Skin epidermis (tissue), 12 donors: ENCODE results near the gene RNU1-2.
"Not testable (repeated sequence)": the region's sequence is repeated elsewhere in the genome, so short reads cannot be mapped to it uniquely, and the experiment has no call there.

ENCODE experiments used
- H3K27ac ChIP-seq, 21 experiments: fragments of 200-600 bp; sonication (generic) in 11 of 21; one replicate each; pipeline ENCODE4 v1.5.0; 2020; ENCODE audit warnings: mild to moderate bottlenecking in 3 of 21, inconsistent platforms in 2 of 21, moderate library complexity in 2 of 21
- H3K4me3 ChIP-seq, 7 experiments: fragments of 200-600 bp; sonication (generic) in 2 of 7; one replicate each; pipeline ENCODE4 v1.5.0; 2020; ENCODE audit warnings: inconsistent platforms in 2 of 7, mild to moderate bottlenecking in 2 of 7, moderate library complexity in 1 of 7

RNU1-2 gene

GRCh38 chr1:16922885-16923431, 27.2 kb downstream of the RNU1-2 start:
- H3K4me3 ChIP-seq, result no peak overlapping the region
- no peak overlapping the region for H3K27ac ChIP-seq

GRCh38 chr1:16924216-16924918, 28.6 kb downstream of the RNU1-2 start:
- no peak overlapping the region for H3K27ac ChIP-seq

GRCh38 chr1:16924919-16925477, 29.2 kb downstream of the RNU1-2 start:
- Histone ChIP-seq H3K4me3 (no peak overlapping the region), H3K27ac (peak overlapping the region in 4 of 21 experiments; percentile 30 to 54 (median 42))

More at GRCh38 chr1:16924216-16924918, 28.6 kb downstream of the RNU1-2 start:
- H3K4me3 ChIP-seq, result no peak overlapping the region

GRCh38 chr1:16925635-16926490, 30.1 kb downstream of the RNU1-2 start:
- Histone ChIP-seq H3K4me3 (no peak overlapping the region), H3K27ac (peak overlapping the region in 4 of 21 experiments; percentile 30 to 57 (median 44))

- Histone ChIP-seq H3K27ac (peak overlapping the region in 2 of 21 experiments; percentile 5 to 57), H3K4me3 (no peak overlapping the region)
Measured at GRCh38 chr1:16926491-16927073, 30.8 kb downstream of the RNU1-2 start.

- H3K27ac ChIP-seq, result no peak overlapping the region
- no peak overlapping the region for H3K4me3 ChIP-seq
Measured at GRCh38 chr1:16927256-16927655, 31.5 kb downstream of the RNU1-2 start.

- Histone ChIP-seq H3K4me3 (no peak overlapping the region), H3K27ac (no peak overlapping the region)
Measured at GRCh38 chr1:16927711-16928485, 32.1 kb downstream of the RNU1-2 start.

GRCh38 chr1:16929146-16930041, 33.6 kb downstream of the RNU1-2 start:
- H3K27ac ChIP-seq, result peak overlapping the region in 4 of 21 experiments; percentile 8 to 59 (median 22)

GRCh38 chr1:16931206-16931934, 35.6 kb downstream of the RNU1-2 start:
- H3K4me3 ChIP-seq, H3K27ac ChIP-seq: not testable (repeated sequence)

More at GRCh38 chr1:16929146-16930041, 33.6 kb downstream of the RNU1-2 start:
- not testable (repeated sequence) for H3K4me3 ChIP-seq

- H3K27ac ChIP-seq, H3K4me3 ChIP-seq: not testable (repeated sequence)
Measured at GRCh38 chr1:16933945-16934344, 38.2 kb downstream of the RNU1-2 start.

GRCh38 chr1:16936580-16936979, 40.8 kb downstream of the RNU1-2 start:
- not testable (repeated sequence) for H3K4me3 ChIP-seq, H3K27ac ChIP-seq

- H3K4me3 ChIP-seq, result no peak overlapping the region
Measured at GRCh38 chr1:16938351-16939321, 42.9 kb downstream of the RNU1-2 start.

GRCh38 chr1:16939386-16940180, 43.8 kb downstream of the RNU1-2 start:
- H3K27ac ChIP-seq, H3K4me3 ChIP-seq: not testable (repeated sequence)

More at GRCh38 chr1:16938351-16939321, 42.9 kb downstream of the RNU1-2 start:
- H3K27ac ChIP-seq, result no peak overlapping the region

GRCh38 chr1:16944038-16944437, 48.3 kb downstream of the RNU1-2 start:
- Histone ChIP-seq H3K4me3 (no peak overlapping the region), H3K27ac (no peak overlapping the region)

GRCh38 chr1:16945512-16945911, 49.7 kb downstream of the RNU1-2 start:
- not testable (repeated sequence) for H3K4me3 ChIP-seq, H3K27ac ChIP-seq
